Keratinocyte (primary cell): Measurements from ENCODE around the gene FBXO10. TPM values are rescaled to one million over a fixed set of nuclear protein-coding genes. Genes with fewer than 3 reads are reported as not detected.

ENCODE experiments used
- DNase-seq: peaks from one replicate; pipeline ENCODE4 v3.0.0-alpha.2; 2011; ENCODE audit warnings: low read depth, missing footprints, low spot score
- FAIRE-seq: peaks from 2 replicates; lab custom pipeline; 2011; peaks lifted over from hg19 to GRCh38; lab: Jason Lieb, UNC
- H2AFZ ChIP-seq: 2 replicates; pipeline ENCODE4 v1.6.0; 2012; ENCODE audit warnings: low read length, control low read depth, inconsistent platforms; ENCODE audit not compliant: control insufficient read depth
- H3K27ac ChIP-seq: 2 replicates; pipeline ENCODE4 v1.5.1; 2011; ENCODE audit warnings: low read length; ENCODE audit not compliant: control insufficient read depth, insufficient read depth
- H3K27me3 ChIP-seq: 3 replicates; pipeline ENCODE4 v1.6.0; 2011; ENCODE audit warnings: low read length; ENCODE audit not compliant: control insufficient read depth, insufficient read depth; ENCODE audit errors: extremely low read depth
- H3K36me3 ChIP-seq, 2 experiments: 2 replicates in 1 of 2; 3 replicates in 1 of 2; pipeline ENCODE4 v1.5.1; 2011; ENCODE audit warnings: low read length in 2 of 2, mild to moderate bottlenecking in 1 of 2; ENCODE audit not compliant: control insufficient read depth in 2 of 2, insufficient read depth in 2 of 2; ENCODE audit errors: extremely low read depth in 1 of 2
- H3K4me1 ChIP-seq: 3 replicates; pipeline ENCODE4 v1.5.1; 2011; ENCODE audit warnings: low read length; ENCODE audit not compliant: control insufficient read depth, insufficient read depth; ENCODE audit errors: extremely low read depth
- H3K4me2 ChIP-seq: 3 replicates; pipeline ENCODE4 v1.6.0; 2011; ENCODE audit warnings: low read depth, low read length; ENCODE audit not compliant: control insufficient read depth, insufficient read depth; ENCODE audit errors: extremely low read depth
- H3K4me3 ChIP-seq, 3 experiments: fragments of 200-600 bp in 1 of 3; sonication (generic) in 1 of 3; 2 replicates in 2 of 3; 3 replicates in 1 of 3; pipeline ENCODE4 v1.5.1; 2011 to 2016; ENCODE audit warnings: low read length in 3 of 3, mild to moderate bottlenecking in 3 of 3, control low read depth in 2 of 3, inconsistent platforms in 1 of 3, low read depth in 1 of 3, mixed read lengths in 1 of 3, mixed run types in 1 of 3, moderate library complexity in 1 of 3; ENCODE audit not compliant: control insufficient read depth in 2 of 3, insufficient read depth in 2 of 3; ENCODE audit errors: extremely low read depth in 1 of 3
- H3K79me2 ChIP-seq: 2 replicates; pipeline ENCODE4 v1.6.0; 2012; ENCODE audit warnings: low read length; ENCODE audit not compliant: control insufficient read depth, insufficient read depth
- H3K9ac ChIP-seq: 3 replicates; pipeline ENCODE4 v1.6.0; 2011; ENCODE audit warnings: low read length; ENCODE audit not compliant: control insufficient read depth, insufficient read depth; ENCODE audit errors: extremely low read depth
- H3K9me1 ChIP-seq: 3 replicates; pipeline ENCODE4 v1.6.0; 2011; ENCODE audit warnings: low read length; ENCODE audit not compliant: control insufficient read depth, insufficient read depth; ENCODE audit errors: extremely low read depth
- H3K9me3 ChIP-seq: 2 replicates; pipeline ENCODE4 v1.5.1; 2012; ENCODE audit warnings: low read depth, low read length; ENCODE audit not compliant: control insufficient read depth
- H4K20me1 ChIP-seq: 3 replicates; pipeline ENCODE4 v1.6.0; 2011; ENCODE audit warnings: low read length; ENCODE audit not compliant: control insufficient read depth, insufficient read depth; ENCODE audit errors: extremely low read depth
- EZH2 ChIP-seq: IDR thresholded peaks from one replicate; pipeline ENCODE4 v1.6.1; 2012; ENCODE audit warnings: inconsistent platforms, mild to moderate bottlenecking, low read length, moderate library complexity
- dilution Hi-C: fragments of 300-500 bp; cut with MboI; formaldehyde crosslinking; loops from one replicate; pipeline ENCODE4 v1.7.0; 2020; ENCODE audit warnings: low sequenced_read_pairs; ENCODE audit not compliant: extremely low pct_ligation_motif_present
- polyA plus RNA-seq, 5 experiments: library from polyadenylated mRNA; depleted of rRNA in 3 of 5; stranded (reverse) in 3 of 5; stranded (forward) in 1 of 5; unstranded in 1 of 5; fragments of >200 nt; gene quantifications; 1 replicate in 1 of 5; 2 replicates in 3 of 5; 3 replicates in 1 of 5; pipeline versions ENCODE4 v1.2.1 to v1.2.3, GENCODE V29; 2011 to 2012; ENCODE audit warnings: missing spikeins in 2 of 5, low read depth in 1 of 5, low replicate concordance in 1 of 5
- TF ChIP-seq, protein P1 (sequence below), 3 experiments: IDR thresholded peaks in 1 of 3; conservative IDR thresholded peaks in 1 of 3; optimal IDR thresholded peaks in 1 of 3; 2 replicates in 2 of 3; 3 replicates in 1 of 3; pipeline versions ENCODE3 to v1.5.1; 2011; ENCODE audit warnings: low read length in 3 of 3, mild to moderate bottlenecking in 3 of 3, moderate library complexity in 2 of 3, control low read depth in 1 of 3, inconsistent platforms in 1 of 3; ENCODE audit not compliant: insufficient read depth in 2 of 3; ENCODE audit errors: extremely low read depth in 1 of 3

FBXO10 gene
- polyA plus RNA-seq, 1 donor (not counting 4 experiments of a cell fraction or from before 2014, with no cell fraction given) = 4.1 TPM

DNA sequence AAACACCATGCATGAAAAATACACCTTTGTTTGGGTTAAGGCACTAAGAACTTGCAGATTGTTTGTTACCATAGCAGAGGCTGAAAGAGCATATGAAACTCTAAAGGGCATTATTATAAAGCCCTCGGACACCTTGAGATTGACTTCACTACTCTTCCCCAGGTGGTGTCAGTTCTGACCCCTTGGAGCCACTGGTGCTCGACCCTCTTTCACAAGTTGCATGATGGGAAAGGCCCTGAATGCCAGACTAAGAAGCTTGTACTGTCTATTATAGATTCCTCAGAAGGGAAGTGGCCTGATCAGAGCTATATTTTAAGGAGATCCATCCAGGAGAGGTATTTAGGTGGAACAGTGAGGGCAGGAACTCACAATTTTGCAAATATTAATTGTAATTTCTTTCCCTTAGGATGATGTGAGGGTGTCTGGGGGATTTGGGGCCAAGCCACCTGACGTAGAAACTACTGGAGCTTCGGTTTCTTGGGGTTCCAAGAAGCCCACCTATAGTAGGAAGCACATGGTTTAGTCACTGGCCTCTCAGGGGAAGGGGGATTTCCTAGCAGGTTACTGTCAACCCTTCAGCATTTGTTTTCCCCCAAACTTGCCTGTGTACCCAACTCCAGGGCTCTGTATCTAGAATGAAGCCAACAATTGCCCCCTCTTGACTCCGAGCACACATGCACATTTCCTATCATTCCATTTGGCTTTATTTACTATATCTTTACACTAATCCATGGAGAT, 16.2 kb downstream of the FBXO10 start:
- Histone ChIP-seq H3K9me3 (no peaks in the 10 kb centered on the region), H3K4me3 (no peak overlapping the region), H3K27me3 (no peaks in the 10 kb centered on the region), H4K20me1 (no peaks in the 10 kb centered on the region), H3K4me1 (peaks cover 3% of the 10 kb centered on the region), H2AFZ (no peak overlapping the region), H3K9ac (no peak overlapping the region), H3K79me2 (no peaks in the 10 kb centered on the region), H3K36me3 (no peaks in the 10 kb centered on the region), H3K4me2 (no peak overlapping the region), H3K9me1 (peaks cover 2% of the 10 kb centered on the region), H3K27ac (no peak overlapping the region)
- DNase-seq (no peak), FAIRE-seq (no peak)
- dilution Hi-C loops = no loop called here
- TF ChIP-seq, protein P1, sequence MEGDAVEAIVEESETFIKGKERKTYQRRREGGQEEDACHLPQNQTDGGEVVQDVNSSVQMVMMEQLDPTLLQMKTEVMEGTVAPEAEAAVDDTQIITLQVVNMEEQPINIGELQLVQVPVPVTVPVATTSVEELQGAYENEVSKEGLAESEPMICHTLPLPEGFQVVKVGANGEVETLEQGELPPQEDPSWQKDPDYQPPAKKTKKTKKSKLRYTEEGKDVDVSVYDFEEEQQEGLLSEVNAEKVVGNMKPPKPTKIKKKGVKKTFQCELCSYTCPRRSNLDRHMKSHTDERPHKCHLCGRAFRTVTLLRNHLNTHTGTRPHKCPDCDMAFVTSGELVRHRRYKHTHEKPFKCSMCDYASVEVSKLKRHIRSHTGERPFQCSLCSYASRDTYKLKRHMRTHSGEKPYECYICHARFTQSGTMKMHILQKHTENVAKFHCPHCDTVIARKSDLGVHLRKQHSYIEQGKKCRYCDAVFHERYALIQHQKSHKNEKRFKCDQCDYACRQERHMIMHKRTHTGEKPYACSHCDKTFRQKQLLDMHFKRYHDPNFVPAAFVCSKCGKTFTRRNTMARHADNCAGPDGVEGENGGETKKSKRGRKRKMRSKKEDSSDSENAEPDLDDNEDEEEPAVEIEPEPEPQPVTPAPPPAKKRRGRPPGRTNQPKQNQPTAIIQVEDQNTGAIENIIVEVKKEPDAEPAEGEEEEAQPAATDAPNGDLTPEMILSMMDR (optimal IDR thresholded peaks at IDR 0.05 in 1 of 3, IDR thresholded peaks at IDR 0.05 in 1 of 3, conservative IDR thresholded peaks at IDR 0.05 in 1 of 3; ENCODE audit: extremely low read depth in 1 of 3, insufficient read depth in 2 of 3, low read length in 3 of 3) = no peak
- no peak for TF ChIP-seq EZH2

DNA sequence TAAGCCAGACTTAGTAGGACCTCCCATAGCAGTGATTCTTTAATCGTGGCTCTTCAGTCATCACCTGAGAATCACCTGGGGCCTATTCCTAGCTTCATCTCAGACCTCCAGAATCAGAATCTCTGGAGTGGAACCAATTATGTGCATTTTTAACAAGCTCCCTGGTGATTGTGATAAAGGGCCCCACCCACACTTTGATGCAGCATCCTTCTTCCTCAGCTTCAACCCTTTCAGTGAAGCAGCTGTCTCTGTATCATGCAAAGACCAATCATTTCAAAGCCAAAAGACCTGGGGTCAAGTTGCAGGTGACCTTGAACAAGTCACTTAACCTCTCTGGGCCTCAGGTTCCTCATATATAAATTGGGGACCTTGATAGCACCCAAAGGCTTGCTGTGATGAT, 17.1 kb downstream of the FBXO10 start:
- TF ChIP-seq EZH2 = no peak
- TF ChIP-seq, protein P1 (optimal IDR thresholded peaks at IDR 0.05 in 1 of 3, IDR thresholded peaks at IDR 0.05 in 1 of 3, conservative IDR thresholded peaks at IDR 0.05 in 1 of 3; ENCODE audit: extremely low read depth in 1 of 3, insufficient read depth in 2 of 3, low read length in 3 of 3) = no peak
- no peak overlapping the region for H3K27ac ChIP-seq
- no peaks in the 10 kb centered on the region for H3K9me3 ChIP-seq
- peaks cover 2% of the 10 kb centered on the region for H3K9me1 ChIP-seq
- no peaks in the 10 kb centered on the region for H3K27me3 ChIP-seq
- FAIRE-seq = no peak
- no peaks in the 10 kb centered on the region for H4K20me1 ChIP-seq
- no peak for DNase-seq
- H3K4me3 ChIP-seq = no peak overlapping the region
- no peak overlapping the region for H3K4me2 ChIP-seq
- no peak overlapping the region for H2AFZ ChIP-seq
- H3K79me2 ChIP-seq = no peaks in the 10 kb centered on the region
- dilution Hi-C loops = no loop called here
- H3K36me3 ChIP-seq = no peaks in the 10 kb centered on the region
- H3K9ac ChIP-seq = no peak overlapping the region
- H3K4me1 ChIP-seq = peaks cover 3% of the 10 kb centered on the region
